Measurements from ENCODE around the gene PEX10. TPM values are rescaled to one million over a fixed set of nuclear protein-coding genes. Genes with fewer than 3 reads are reported as not detected.

PEX10 gene
- total RNA-seq = 25.5 and 31.6 TPM in 2 replicates
- polyA plus RNA-seq = 24.7 and 25.9 TPM in 2 replicates

- Histone ChIP-seq H3K27me3 (no peaks in the 10 kb centered on the region), H3K27ac (peak within 1 kb of the TSS; percentile 99), H3K9me3 (ENCODE audit: low read depth) (no peaks in the 10 kb centered on the region), H2AFZ (peak within 1 kb of the TSS; percentile 43), H4K20me1 (ENCODE audit: insufficient read depth, poor library complexity, severe bottlenecking) (no peaks in the 10 kb centered on the region), H3K4me3 (peak within 1 kb of the TSS; percentile 90), H3K79me2 (peaks cover 15% of the 10 kb centered on the region), H3K4me1 (ENCODE audit: insufficient read depth) (peaks cover 22% of the 10 kb centered on the region), H3K4me2 (peak within 1 kb of the TSS; percentile 99), H3K9me2 (replicated peaks; ENCODE audit: insufficient read depth) (no peaks in the 10 kb centered on the region), H3K36me3 (replicated peaks; ENCODE audit: insufficient read depth, low read depth) (no peaks in the 10 kb centered on the region)
- peak; percentile 99 for DNase-seq (ENCODE audit: low spot score)
- 3% methylated on average over 27 of the region's 55 CpGs for WGBS (ENCODE audit: low lambda C conversion rate, missing lambda C conversion rate)
- TF ChIP-seq EZH2phosphoT487 (IDR thresholded peaks at IDR 0.05; ENCODE audit: low read depth, severe bottlenecking, unreplicated experiment) = no peak
- no peak for TF ChIP-seq EZH2 (IDR thresholded peaks at IDR 0.05; ENCODE audit: borderline replicate concordance)
- TF ChIP-seq CTCF (IDR thresholded peaks at IDR 0.05; ENCODE audit: poor library complexity) = no peak
Observed at GRCh38 chr1:2412395-2412772, at the start of gene PEX10. Gene PEX10, minus strand, starts transcription at chr1:2412564. Its CDS starts 62 bp downstream, at chr1:2412502.

- H3K9me2 ChIP-seq (replicated peaks; ENCODE audit: insufficient read depth) = no peaks in the 10 kb centered on the region
- H3K27me3 ChIP-seq = no peaks in the 10 kb centered on the region
- no peak overlapping the region for H2AFZ ChIP-seq
- no peaks in the 10 kb centered on the region for H3K36me3 ChIP-seq (replicated peaks; ENCODE audit: insufficient read depth, low read depth)
- H3K4me3 ChIP-seq = no peak overlapping the region
- no peaks in the 10 kb centered on the region for H4K20me1 ChIP-seq (ENCODE audit: insufficient read depth, poor library complexity, severe bottlenecking)
- no peak overlapping the region for H3K4me2 ChIP-seq
- no peak overlapping the region for H3K27ac ChIP-seq
- TF ChIP-seq EZH2phosphoT487 (IDR thresholded peaks at IDR 0.05; ENCODE audit: low read depth, severe bottlenecking, unreplicated experiment) (no peak), EZH2 (IDR thresholded peaks at IDR 0.05; ENCODE audit: borderline replicate concordance) (no peak), CTCF (IDR thresholded peaks at IDR 0.05; ENCODE audit: poor library complexity) (no peak)
- H3K4me1 ChIP-seq (ENCODE audit: insufficient read depth) = no peaks in the 10 kb centered on the region
- H3K79me2 ChIP-seq = no peaks in the 10 kb centered on the region
- DNase-seq (ENCODE audit: low spot score) = no peak
- no peaks in the 10 kb centered on the region for H3K9me3 ChIP-seq (ENCODE audit: low read depth)
- WGBS (ENCODE audit: low lambda C conversion rate, missing lambda C conversion rate) = 86% methylated on average over 15 of the region's 18 CpGs
Observed at GRCh38 chr1:2460996-2461751, 48.8 kb upstream of the PEX10 start.

- no peak for DNase-seq (ENCODE audit: low spot score)
- no peaks in the 10 kb centered on the region for H4K20me1 ChIP-seq (ENCODE audit: insufficient read depth, poor library complexity, severe bottlenecking)
- no peaks in the 10 kb centered on the region for H3K27me3 ChIP-seq
- 77% methylated on average over 8 of the region's 8 CpGs for WGBS (ENCODE audit: low lambda C conversion rate, missing lambda C conversion rate)
- no peaks in the 10 kb centered on the region for H3K9me2 ChIP-seq (replicated peaks; ENCODE audit: insufficient read depth)
- H3K4me1 ChIP-seq (ENCODE audit: insufficient read depth) = no peaks in the 10 kb centered on the region
- H3K4me3 ChIP-seq = no peak overlapping the region
- no peak overlapping the region for H3K27ac ChIP-seq
- H3K79me2 ChIP-seq = no peaks in the 10 kb centered on the region
- H3K9me3 ChIP-seq (ENCODE audit: low read depth) = no peaks in the 10 kb centered on the region
- no peak overlapping the region for H3K4me2 ChIP-seq
- H3K36me3 ChIP-seq (replicated peaks; ENCODE audit: insufficient read depth, low read depth) = no peaks in the 10 kb centered on the region
- H2AFZ ChIP-seq = no peak overlapping the region
- TF ChIP-seq EZH2 (IDR thresholded peaks at IDR 0.05; ENCODE audit: borderline replicate concordance) (no peak), EZH2phosphoT487 (IDR thresholded peaks at IDR 0.05; ENCODE audit: low read depth, severe bottlenecking, unreplicated experiment) (no peak), CTCF (IDR thresholded peaks at IDR 0.05; ENCODE audit: poor library complexity) (no peak)
Observed at GRCh38 chr1:2460203-2460602, 47.8 kb upstream of the PEX10 start.

Data from hepatocyte (in vitro differentiated cells).